Hepatocyte (in vitro differentiated cells): ENCODE results near the gene OPCML. TPM values are rescaled to one million over a fixed set of nuclear protein-coding genes. Genes with fewer than 3 reads are reported as not detected.

ENCODE experiments used
- DNase-seq: peaks from one replicate; pipeline ENCODE4 v3.0.0-alpha.2; 2016; ENCODE audit warnings: low spot score
- H2AFZ ChIP-seq: fragments of 200-600 bp; sonication (generic); 2 replicates; pipeline ENCODE4 v1.6.0; 2016; ENCODE audit warnings: antibody characterized with exemption, mild to moderate bottlenecking
- H3K27ac ChIP-seq: fragments of 200-600 bp; sonication (generic); 2 replicates; pipeline ENCODE4 v1.5.1; 2016; ENCODE audit warnings: mild to moderate bottlenecking
- H3K27me3 ChIP-seq: fragments of 200-600 bp; sonication (generic); 2 replicates; pipeline ENCODE4 v1.6.1; 2016
- H3K36me3 ChIP-seq: fragments of 200-600 bp; sonication (generic); replicated peaks from 2 replicates; pipeline ENCODE4 v1.5.1; 2016; ENCODE audit warnings: low read depth; ENCODE audit not compliant: insufficient read depth
- H3K4me1 ChIP-seq: fragments of 200-600 bp; sonication (generic); 2 replicates; pipeline ENCODE4 v1.5.1; 2016; ENCODE audit warnings: mild to moderate bottlenecking, moderate library complexity; ENCODE audit not compliant: insufficient read depth
- H3K4me2 ChIP-seq: fragments of 200-600 bp; sonication (generic); 2 replicates; pipeline ENCODE4 v1.6.0; 2016
- H3K4me3 ChIP-seq: fragments of 200-600 bp; sonication (generic); 2 replicates; pipeline ENCODE4 v1.5.1; 2016; ENCODE audit warnings: mild to moderate bottlenecking
- H3K79me2 ChIP-seq: fragments of 200-600 bp; sonication (generic); 2 replicates; pipeline ENCODE4 v1.6.0; 2017; ENCODE audit warnings: mild to moderate bottlenecking
- H3K9me2 ChIP-seq: fragments of 200-600 bp; sonication (generic); replicated peaks from 2 replicates; pipeline ENCODE4 v1.6.0; 2017; ENCODE audit warnings: mild to moderate bottlenecking; ENCODE audit not compliant: insufficient read depth
- H3K9me3 ChIP-seq: fragments of 200-600 bp; sonication (generic); 2 replicates; pipeline ENCODE4 v1.5.1; 2016; ENCODE audit warnings: low read depth, mild to moderate bottlenecking
- H4K20me1 ChIP-seq: fragments of 200-600 bp; sonication (generic); 2 replicates; pipeline ENCODE4 v1.6.0; 2016; ENCODE audit warnings: mild to moderate bottlenecking; ENCODE audit not compliant: insufficient read depth, poor library complexity, severe bottlenecking
- CTCF ChIP-seq: fragments of 200-600 bp; sonication (generic); IDR thresholded peaks from 2 replicates; pipeline ENCODE4 v1.5.1; 2016; ENCODE audit warnings: antibody characterized with exemption, mild to moderate bottlenecking; ENCODE audit not compliant: poor library complexity
- EZH2 ChIP-seq: fragments of 200-600 bp; sonication (generic); IDR thresholded peaks from 2 replicates; pipeline ENCODE4 v1.6.1; 2016; ENCODE audit warnings: antibody characterized with exemption, mild to moderate bottlenecking, borderline replicate concordance
- EZH2phosphoT487 ChIP-seq: fragments of 200-600 bp; sonication (generic); IDR thresholded peaks from one replicate; pipeline ENCODE4 v1.6.1; 2018; ENCODE audit warnings: antibody characterized with exemption, mild to moderate bottlenecking, low read depth, moderate library complexity; ENCODE audit not compliant: unreplicated experiment, severe bottlenecking
- WGBS: methylation state at CpG from one replicate; pipeline ENCODE4 v1.1.6; 2016; ENCODE audit warnings: low lambda C conversion rate; ENCODE audit errors: missing lambda C conversion rate; 5-methylcytosine and 5-hydroxymethylcytosine counted together
- polyA plus RNA-seq: library from polyadenylated mRNA; unstranded; fragments of >200 nt; fragmentation: Nextera tagmentation; extraction: Ambion mirVana; gene quantifications from 2 replicates; pipeline ENCODE4 v1.2.1, GENCODE V29; 2016
- total RNA-seq: library from RNA; depleted of rRNA; stranded (reverse); fragments of >200 nt; gene quantifications from 2 replicates; pipeline ENCODE4 v1.2.3, GENCODE V29; 2014

OPCML gene
- total and polyA plus RNA-seq, 2 experiments from 2014 or later: 0.37 to 0.98 TPM

GRCh38 chr11:132455044-132455443, 1077.3 kb downstream of the OPCML start:
- H3K9me2 ChIP-seq: no peaks in the 10 kb centered on the region
- H3K27me3 ChIP-seq: no peaks in the 10 kb centered on the region
- no peak for DNase-seq
- H3K4me3 ChIP-seq: no peak overlapping the region
- H3K36me3 ChIP-seq: no peaks in the 10 kb centered on the region
- TF ChIP-seq CTCF (no peak), EZH2phosphoT487 (no peak), EZH2 (no peak)
- no peaks in the 10 kb centered on the region for H3K4me1 ChIP-seq
- H3K9me3 ChIP-seq: no peaks in the 10 kb centered on the region
- H3K79me2 ChIP-seq: no peaks in the 10 kb centered on the region
- WGBS: 80% methylated on average over 5 of the region's 5 CpGs
- H3K27ac ChIP-seq: no peak overlapping the region
- H4K20me1 ChIP-seq: no peaks in the 10 kb centered on the region
- H2AFZ ChIP-seq: no peak overlapping the region
- H3K4me2 ChIP-seq: no peak overlapping the region

GRCh38 chr11:132453406-132453805, 1078.9 kb downstream of the OPCML start:
- no peaks in the 10 kb centered on the region for H3K79me2 ChIP-seq
- no peaks in the 10 kb centered on the region for H3K9me2 ChIP-seq
- no peak overlapping the region for H3K27ac ChIP-seq
- H4K20me1 ChIP-seq: no peaks in the 10 kb centered on the region
- H3K4me3 ChIP-seq: no peak overlapping the region
- no peak for TF ChIP-seq CTCF
- no peak for DNase-seq
- no peak overlapping the region for H3K4me2 ChIP-seq
- 85% methylated on average over 8 of the region's 8 CpGs for WGBS
- no peaks in the 10 kb centered on the region for H3K36me3 ChIP-seq
- H3K27me3 ChIP-seq: no peaks in the 10 kb centered on the region
- H2AFZ ChIP-seq: no peak overlapping the region
- no peaks in the 10 kb centered on the region for H3K9me3 ChIP-seq
- no peaks in the 10 kb centered on the region for H3K4me1 ChIP-seq

- Histone ChIP-seq H4K20me1 (no peaks in the 10 kb centered on the region), H3K36me3 (no peaks in the 10 kb centered on the region), H3K79me2 (no peaks in the 10 kb centered on the region), H3K27me3 (no peaks in the 10 kb centered on the region), H3K27ac (no peak overlapping the region), H3K4me3 (no peak overlapping the region), H3K4me1 (no peaks in the 10 kb centered on the region), H2AFZ (no peak overlapping the region), H3K9me3 (no peaks in the 10 kb centered on the region), H3K4me2 (no peak overlapping the region), H3K9me2 (no peaks in the 10 kb centered on the region)
- no peak for TF ChIP-seq CTCF
- no peak for TF ChIP-seq EZH2
- TF ChIP-seq EZH2phosphoT487: no peak
- WGBS: 90% methylated on average over 1 of the region's 1 CpG
- no peak for DNase-seq
Observed at GRCh38 chr11:132452616-132453015, 1079.7 kb downstream of the OPCML start.

- no peak overlapping the region for H3K4me2 ChIP-seq
Observed at GRCh38 chr11:132451942-132452601, 1080.2 kb downstream of the OPCML start.

More at GRCh38 chr11:132451942-132452601, 1080.2 kb downstream of the OPCML start:
- no peak for DNase-seq
- Histone ChIP-seq H3K27me3 (no peaks in the 10 kb centered on the region), H3K79me2 (no peaks in the 10 kb centered on the region), H3K27ac (no peak overlapping the region), H3K36me3 (no peaks in the 10 kb centered on the region), H3K4me3 (no peak overlapping the region), H3K4me1 (no peaks in the 10 kb centered on the region), H4K20me1 (no peaks in the 10 kb centered on the region), H3K9me3 (no peaks in the 10 kb centered on the region), H3K9me2 (no peaks in the 10 kb centered on the region), H2AFZ (no peak overlapping the region)
- WGBS: 58% methylated on average over 6 of the region's 7 CpGs
- TF ChIP-seq EZH2phosphoT487 (no peak), EZH2 (no peak), CTCF (no peak)
